ENCODE results near the gene ARHGAP33. TPM values are rescaled to one million over a fixed set of nuclear protein-coding genes. Genes with fewer than 3 reads are reported as not detected.

Gene ARHGAP33
- total and polyA plus RNA-seq, 10 of the 15 experiments (the other 5 are each of a cell fraction or from before 2014, with no cell fraction given) = 0.05 to 22.9 (median 2.3) TPM; not detected in 1

DNA sequence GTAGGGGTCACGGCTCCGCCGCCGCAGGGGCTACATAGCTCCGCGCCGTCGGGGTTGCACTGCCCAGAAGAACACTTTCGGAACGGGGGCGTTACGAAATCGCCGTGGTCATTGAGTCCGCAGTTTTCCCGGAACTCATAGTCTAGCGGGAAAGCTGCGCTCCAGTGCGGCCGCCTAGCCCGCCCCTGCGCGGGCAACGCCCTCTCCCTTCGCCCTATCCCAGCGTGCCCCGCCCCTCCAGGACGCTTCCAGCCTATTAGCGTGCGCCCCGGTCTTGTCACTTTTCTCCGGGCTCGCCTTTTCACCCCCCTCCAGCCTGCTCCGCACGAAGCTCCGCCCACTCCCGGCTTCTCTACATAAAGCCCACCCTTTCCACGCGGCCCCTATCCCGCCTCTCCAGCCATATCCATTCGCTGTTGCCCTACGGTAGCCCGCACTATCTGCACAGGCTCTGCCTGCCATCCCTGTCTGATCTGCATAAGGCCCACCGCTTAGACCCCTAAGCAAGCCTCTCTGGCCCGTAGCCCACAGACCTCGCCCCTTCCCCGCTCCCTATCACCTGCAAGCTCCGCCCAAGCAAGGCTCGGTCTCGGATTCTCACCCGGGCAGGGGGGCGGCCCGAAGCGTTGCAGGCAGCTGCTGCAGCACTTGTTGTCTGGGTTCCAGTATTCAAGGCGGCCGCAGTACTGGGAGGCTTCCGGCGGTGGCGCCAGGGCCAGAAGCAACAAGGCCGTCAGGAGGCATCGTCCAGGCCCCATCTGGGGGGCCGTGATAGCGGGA lies 34.8 kb upstream of the ARHGAP33 start (continued):
- TF ChIP-seq MLLT1 (IDR thresholded peaks at IDR 0.05) (no peak; the same call in 1 of the 2 replicates), YY1 (IDR thresholded peaks at IDR 0.05; ENCODE audit: low read depth, low read length) (peak; percentile 77), SREBF1 (IDR thresholded peaks at IDR 0.05; ENCODE audit: low read length) (no peak), YBX1 (IDR thresholded peaks at IDR 0.05) (no peak), SMC3 (IDR thresholded peaks at IDR 0.05; ENCODE audit: borderline replicate concordance, low read length) (no peak), STAT3 (IDR thresholded peaks at IDR 0.05; ENCODE audit: low read depth, low read length) (no peak), CBX5 (IDR thresholded peaks at IDR 0.05; ENCODE audit: low read depth) (no peak), PAX5 (IDR thresholded peaks at IDR 0.05; ENCODE audit: borderline replicate concordance, low read depth, low read length) (peak; percentile 52; the same call in 1 of the 2 replicates), BMI1 (IDR thresholded peaks at IDR 0.05; ENCODE audit: borderline replicate concordance) (no peak), TCF12 (IDR thresholded peaks at IDR 0.05; ENCODE audit: low read depth, low read length) (peak; percentile 60; the same call in 1 of the 2 replicates), ZNF384 (IDR thresholded peaks at IDR 0.05; ENCODE audit: borderline replicate concordance, low read depth, low read length) (no peak), CHD4 (IDR thresholded peaks at IDR 0.05) (no peak), KAT2A (conservative IDR thresholded peaks at IDR 0.05; ENCODE audit: control insufficient read depth, low read depth, low read length) (no peak), MXI1 (IDR thresholded peaks at IDR 0.05; ENCODE audit: low read depth, low read length) (peak; percentile 69), ZNF274 (IDR thresholded peaks at IDR 0.05; ENCODE audit: insufficient read depth, insufficient read length) (no peak), ETV6 (conservative IDR thresholded peaks at IDR 0.05 in 1 of 2, IDR thresholded peaks at IDR 0.05 in 1 of 2; ENCODE audit: borderline replicate concordance in 1 of 2, low read depth in 1 of 2) (no peak), GATAD2B (conservative IDR thresholded peaks at IDR 0.05; ENCODE audit: low read depth) (peak; percentile 44), POLR2A (IDR thresholded peaks at IDR 0.05; ENCODE audit: low read depth, low read length) (peak; percentile 84), FOXM1 (IDR thresholded peaks at IDR 0.05; ENCODE audit: low read depth, low read length) (no peak), PML (IDR thresholded peaks at IDR 0.05; ENCODE audit: low read length) (peak; percentile 80; the same call in 1 of the 2 replicates), SUZ12 (IDR thresholded peaks at IDR 0.05; ENCODE audit: unreplicated experiment) (no peak), SMAD5 (IDR thresholded peaks at IDR 0.05; ENCODE audit: low read depth) (peak; percentile 68), SMARCA5 (IDR thresholded peaks at IDR 0.05) (no peak), MEF2B (IDR thresholded peaks at IDR 0.05; ENCODE audit: partially characterized antibody, poor library complexity, severe bottlenecking) (no peak)
- TF ChIP-seq, protein P1, sequence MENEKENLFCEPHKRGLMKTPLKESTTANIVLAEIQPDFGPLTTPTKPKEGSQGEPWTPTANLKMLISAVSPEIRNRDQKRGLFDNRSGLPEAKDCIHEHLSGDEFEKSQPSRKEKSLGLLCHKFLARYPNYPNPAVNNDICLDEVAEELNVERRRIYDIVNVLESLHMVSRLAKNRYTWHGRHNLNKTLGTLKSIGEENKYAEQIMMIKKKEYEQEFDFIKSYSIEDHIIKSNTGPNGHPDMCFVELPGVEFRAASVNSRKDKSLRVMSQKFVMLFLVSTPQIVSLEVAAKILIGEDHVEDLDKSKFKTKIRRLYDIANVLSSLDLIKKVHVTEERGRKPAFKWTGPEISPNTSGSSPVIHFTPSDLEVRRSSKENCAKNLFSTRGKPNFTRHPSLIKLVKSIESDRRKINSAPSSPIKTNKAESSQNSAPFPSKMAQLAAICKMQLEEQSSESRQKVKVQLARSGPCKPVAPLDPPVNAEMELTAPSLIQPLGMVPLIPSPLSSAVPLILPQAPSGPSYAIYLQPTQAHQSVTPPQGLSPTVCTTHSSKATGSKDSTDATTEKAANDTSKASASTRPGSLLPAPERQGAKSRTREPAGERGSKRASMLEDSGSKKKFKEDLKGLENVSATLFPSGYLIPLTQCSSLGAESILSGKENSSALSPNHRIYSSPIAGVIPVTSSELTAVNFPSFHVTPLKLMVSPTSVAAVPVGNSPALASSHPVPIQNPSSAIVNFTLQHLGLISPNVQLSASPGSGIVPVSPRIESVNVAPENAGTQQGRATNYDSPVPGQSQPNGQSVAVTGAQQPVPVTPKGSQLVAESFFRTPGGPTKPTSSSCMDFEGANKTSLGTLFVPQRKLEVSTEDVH (IDR thresholded peaks at IDR 0.05; ENCODE audit: low read depth, partially characterized antibody) = no peak
- TF ChIP-seq, protein P2, sequence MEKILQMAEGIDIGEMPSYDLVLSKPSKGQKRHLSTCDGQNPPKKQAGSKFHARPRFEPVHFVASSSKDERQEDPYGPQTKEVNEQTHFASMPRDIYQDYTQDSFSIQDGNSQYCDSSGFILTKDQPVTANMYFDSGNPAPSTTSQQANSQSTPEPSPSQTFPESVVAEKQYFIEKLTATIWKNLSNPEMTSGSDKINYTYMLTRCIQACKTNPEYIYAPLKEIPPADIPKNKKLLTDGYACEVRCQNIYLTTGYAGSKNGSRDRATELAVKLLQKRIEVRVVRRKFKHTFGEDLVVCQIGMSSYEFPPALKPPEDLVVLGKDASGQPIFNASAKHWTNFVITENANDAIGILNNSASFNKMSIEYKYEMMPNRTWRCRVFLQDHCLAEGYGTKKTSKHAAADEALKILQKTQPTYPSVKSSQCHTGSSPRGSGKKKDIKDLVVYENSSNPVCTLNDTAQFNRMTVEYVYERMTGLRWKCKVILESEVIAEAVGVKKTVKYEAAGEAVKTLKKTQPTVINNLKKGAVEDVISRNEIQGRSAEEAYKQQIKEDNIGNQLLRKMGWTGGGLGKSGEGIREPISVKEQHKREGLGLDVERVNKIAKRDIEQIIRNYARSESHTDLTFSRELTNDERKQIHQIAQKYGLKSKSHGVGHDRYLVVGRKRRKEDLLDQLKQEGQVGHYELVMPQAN (conservative IDR thresholded peaks at IDR 0.05) = peak; percentile 83
